Activated T-cell treated with anti-CD3 and anti-CD28 coated beads, Interleukin-2, amount 50 U/mL, for 72 hours (primary cell): ENCODE results near the gene FMN2. TPM values are rescaled to one million over a fixed set of nuclear protein-coding genes. Genes with fewer than 3 reads are reported as not detected.
A peak's percentile ranks its signal among the peaks of the same experiment; 100 is the strongest.

ENCODE experiments used
- ATAC-seq, 2 donors: fragments of 150-1000 bp; cut with Tn5 transposase; replicated peaks in 1 of 2; 2 replicates each; pipeline ENCODE4 v1.10.0; 2021; ENCODE audit warnings: moderate library complexity in 2 of 2, mild to moderate bottlenecking in 1 of 2
- DNase-seq, 2 donors: peaks; one replicate each; pipeline ENCODE4 v3.0.0; 2021 to 2022; ENCODE audit warnings: mixed read lengths in 1 of 2
- H3K27ac Mint-ChIP-seq: one replicate; pipeline ENCODE4 v1.8.0; 2022; ENCODE audit warnings: mild to moderate bottlenecking, moderate library complexity, mixed read lengths
- H3K27me3 Mint-ChIP-seq: one replicate; pipeline ENCODE4 v1.8.0; 2022; ENCODE audit warnings: low read depth, mixed read lengths
- H3K36me3 Mint-ChIP-seq, 2 donors: one replicate each; pipeline ENCODE4 v1.8.0; 2022; ENCODE audit warnings: mixed read lengths in 2 of 2, mild to moderate bottlenecking in 1 of 2; ENCODE audit not compliant: insufficient read depth in 2 of 2
- H3K4me1 Mint-ChIP-seq: one replicate; pipeline ENCODE4 v1.8.0; 2022; ENCODE audit warnings: low read depth, mixed read lengths
- H3K4me3 Mint-ChIP-seq, 2 donors: one replicate each; pipeline ENCODE4 v1.8.0; 2022; ENCODE audit warnings: mild to moderate bottlenecking in 2 of 2, mixed read lengths in 2 of 2, moderate library complexity in 2 of 2
- H3K9me3 Mint-ChIP-seq, 2 donors: one replicate each; pipeline ENCODE4 v1.8.0; 2022; ENCODE audit warnings: mixed read lengths in 2 of 2
- total RNA-seq, 2 donors: library from RNA; stranded (reverse); gene quantifications; one replicate each; pipeline ENCODE4 v1.2.3, GENCODE V29; 2022

Gene FMN2
- total RNA-seq, 2 donors from 2014 or later: not detected

GRCh38 chr1:240484804-240485443, 393.2 kb downstream of the FMN2 start:
- Mint-ChIP-seq H3K36me3 (no peaks in the 10 kb centered on the region), H3K27me3 (no peaks in the 10 kb centered on the region), H3K4me1 (no peaks in the 10 kb centered on the region), H3K4me3 (no peak overlapping the region), H3K27ac (no peak overlapping the region), H3K9me3 (peaks cover 3 to 4% of the 10 kb centered on the region in 2 donors)
- ATAC-seq (no peak), DNase-seq (no peak)

- H3K4me1 Mint-ChIP-seq: no peaks in the 10 kb centered on the region
- H3K4me3 Mint-ChIP-seq: no peak overlapping the region
- H3K36me3 Mint-ChIP-seq: no peaks in the 10 kb centered on the region
- no peak for DNase-seq
- no peak for ATAC-seq
- no peaks in the 10 kb centered on the region for H3K27me3 Mint-ChIP-seq
- H3K27ac Mint-ChIP-seq: no peak overlapping the region
- H3K9me3 Mint-ChIP-seq: peaks cover 3 to 6% of the 10 kb centered on the region in 2 donors
Observed at GRCh38 chr1:240486611-240487010, 394.9 kb downstream of the FMN2 start.

- no peak overlapping the region for H3K27ac Mint-ChIP-seq
- DNase-seq: no peak
- no peak for ATAC-seq
- peaks cover 0 to 1% of the 10 kb centered on the region in 2 donors for H3K36me3 Mint-ChIP-seq
- no peaks in the 10 kb centered on the region for H3K4me1 Mint-ChIP-seq
- H3K4me3 Mint-ChIP-seq: no peak overlapping the region
- H3K9me3 Mint-ChIP-seq: peaks cover 3 to 6% of the 10 kb centered on the region in 2 donors
- H3K27me3 Mint-ChIP-seq: no peaks in the 10 kb centered on the region
Observed at GRCh38 chr1:240487493-240487892, 395.8 kb downstream of the FMN2 start.

- DNase-seq (no peak), ATAC-seq (no peak)
- Mint-ChIP-seq H3K36me3 (peaks cover 0 to 1% of the 10 kb centered on the region in 2 donors), H3K27me3 (no peaks in the 10 kb centered on the region), H3K4me3 (no peak overlapping the region), H3K4me1 (no peaks in the 10 kb centered on the region), H3K27ac (no peak overlapping the region), H3K9me3 (peaks cover 0 to 2% of the 10 kb centered on the region in 2 donors)
Observed at GRCh38 chr1:240491156-240491555, 399.5 kb downstream of the FMN2 start.

GRCh38 chr1:240491796-240492195, 400.1 kb downstream of the FMN2 start:
- no peak for DNase-seq
- ATAC-seq: no peak
- Mint-ChIP-seq H3K4me1 (no peaks in the 10 kb centered on the region), H3K27ac (no peak overlapping the region), H3K9me3 (peaks cover 0 to 6% of the 10 kb centered on the region in 2 donors), H3K4me3 (no peak overlapping the region), H3K27me3 (no peaks in the 10 kb centered on the region), H3K36me3 (peaks cover 0 to 1% of the 10 kb centered on the region in 2 donors)

GRCh38 chr1:240492832-240493440, 401.3 kb downstream of the FMN2 start:
- H3K4me1 Mint-ChIP-seq: no peaks in the 10 kb centered on the region
- H3K27me3 Mint-ChIP-seq: no peaks in the 10 kb centered on the region
- H3K9me3 Mint-ChIP-seq: peaks cover 0 to 6% of the 10 kb centered on the region in 2 donors
- peak in 1 of 2 donors; percentile 69 for ATAC-seq
- DNase-seq: peak in 1 of 2 donors; percentile 24
- no peak overlapping the region for H3K27ac Mint-ChIP-seq
- H3K4me3 Mint-ChIP-seq: peak overlapping the region in 1 of 2 donors; percentile 55
- peaks cover 0 to 1% of the 10 kb centered on the region in 2 donors for H3K36me3 Mint-ChIP-seq

- no peak overlapping the region for H3K4me3 Mint-ChIP-seq
- no peaks in the 10 kb centered on the region for H3K4me1 Mint-ChIP-seq
- peaks cover 0 to 6% of the 10 kb centered on the region in 2 donors for H3K9me3 Mint-ChIP-seq
- no peak overlapping the region for H3K27ac Mint-ChIP-seq
- ATAC-seq (no peak), DNase-seq (no peak)
- peaks cover 0 to 1% of the 10 kb centered on the region in 2 donors for H3K36me3 Mint-ChIP-seq
- no peaks in the 10 kb centered on the region for H3K27me3 Mint-ChIP-seq
Observed at GRCh38 chr1:240495601-240496000, 403.9 kb downstream of the FMN2 start.

- H3K4me3 Mint-ChIP-seq: no peak overlapping the region
- peaks cover 0 to 1% of the 10 kb centered on the region in 2 donors for H3K36me3 Mint-ChIP-seq
- no peaks in the 10 kb centered on the region for H3K4me1 Mint-ChIP-seq
- H3K9me3 Mint-ChIP-seq: peaks cover 0 to 3% of the 10 kb centered on the region in 2 donors
- DNase-seq: no peak
- no peaks in the 10 kb centered on the region for H3K27me3 Mint-ChIP-seq
- no peak overlapping the region for H3K27ac Mint-ChIP-seq
- no peak for ATAC-seq
Observed at GRCh38 chr1:240496356-240496755, 404.7 kb downstream of the FMN2 start.

GRCh38 chr1:240496941-240497340, 405.3 kb downstream of the FMN2 start:
- Mint-ChIP-seq H3K36me3 (peaks cover 0 to 1% of the 10 kb centered on the region in 2 donors), H3K27ac (no peak overlapping the region), H3K27me3 (no peaks in the 10 kb centered on the region), H3K9me3 (peaks cover 0 to 3% of the 10 kb centered on the region in 2 donors), H3K4me3 (no peak overlapping the region), H3K4me1 (no peaks in the 10 kb centered on the region)
- DNase-seq (no peak), ATAC-seq (no peak)

GRCh38 chr1:240497908-240498307, 406.2 kb downstream of the FMN2 start:
- Mint-ChIP-seq H3K4me3 (no peak overlapping the region), H3K9me3 (peaks cover 0 to 3% of the 10 kb centered on the region in 2 donors), H3K4me1 (no peaks in the 10 kb centered on the region), H3K36me3 (no peaks in the 10 kb centered on the region), H3K27ac (no peak overlapping the region), H3K27me3 (no peaks in the 10 kb centered on the region)
- ATAC-seq (no peak), DNase-seq (no peak)

GRCh38 chr1:240498335-240498734, 406.7 kb downstream of the FMN2 start:
- no peaks in the 10 kb centered on the region for H3K4me1 Mint-ChIP-seq
- DNase-seq: no peak
- H3K9me3 Mint-ChIP-seq: peaks cover 0 to 3% of the 10 kb centered on the region in 2 donors
- no peak overlapping the region for H3K4me3 Mint-ChIP-seq
- H3K27ac Mint-ChIP-seq: no peak overlapping the region
- H3K36me3 Mint-ChIP-seq: no peaks in the 10 kb centered on the region
- no peak for ATAC-seq
- H3K27me3 Mint-ChIP-seq: no peaks in the 10 kb centered on the region

GRCh38 chr1:240499012-240499411, 407.3 kb downstream of the FMN2 start:
- H3K27me3 Mint-ChIP-seq: no peaks in the 10 kb centered on the region
- no peak overlapping the region for H3K27ac Mint-ChIP-seq
- H3K4me1 Mint-ChIP-seq: no peaks in the 10 kb centered on the region
- H3K4me3 Mint-ChIP-seq: no peak overlapping the region
- peaks cover 0 to 3% of the 10 kb centered on the region in 2 donors for H3K9me3 Mint-ChIP-seq
- ATAC-seq: no peak
- H3K36me3 Mint-ChIP-seq: no peaks in the 10 kb centered on the region
- no peak for DNase-seq

GRCh38 chr1:240500647-240501046, 409.0 kb downstream of the FMN2 start:
- H3K4me1 Mint-ChIP-seq: no peaks in the 10 kb centered on the region
- no peak for DNase-seq
- H3K27me3 Mint-ChIP-seq: no peaks in the 10 kb centered on the region
- H3K4me3 Mint-ChIP-seq: no peak overlapping the region
- no peaks in the 10 kb centered on the region for H3K36me3 Mint-ChIP-seq
- no peak overlapping the region for H3K27ac Mint-ChIP-seq
- ATAC-seq: no peak
- H3K9me3 Mint-ChIP-seq: peaks cover 0 to 3% of the 10 kb centered on the region in 2 donors

GRCh38 chr1:240501115-240501514, 409.4 kb downstream of the FMN2 start:
- Mint-ChIP-seq H3K4me1 (no peaks in the 10 kb centered on the region), H3K27ac (no peak overlapping the region), H3K27me3 (no peaks in the 10 kb centered on the region), H3K9me3 (peaks cover 0 to 3% of the 10 kb centered on the region in 2 donors), H3K4me3 (no peak overlapping the region), H3K36me3 (no peaks in the 10 kb centered on the region)
- no peak for DNase-seq
- ATAC-seq: no peak
